Gastroesophageal sphincter (tissue), 3 donors: Measurements from ENCODE around the gene C10orf90.

ENCODE experiments used
- CTCF ChIP-seq, 4 experiments: fragments of 200-600 bp in 2 of 4; fragments of 450-650 bp in 2 of 4; sonication (generic) in 1 of 4; IDR thresholded peaks; one replicate each; pipeline ENCODE4 v1.5.1; 2017 to 2019; ENCODE audit warnings: antibody characterized with exemption in 4 of 4, mild to moderate bottlenecking in 2 of 4, moderate library complexity in 2 of 4
- EP300 ChIP-seq: sonication (generic); formaldehyde crosslinking; IDR thresholded peaks from one replicate; pipeline ENCODE4 v1.6.1; 2017; ENCODE audit warnings: antibody characterized with exemption, mild to moderate bottlenecking
- POLR2AphosphoS5 ChIP-seq: sonication (generic); formaldehyde crosslinking; IDR thresholded peaks from one replicate; pipeline ENCODE4 v1.6.1; 2017; ENCODE audit warnings: antibody characterized with exemption

- TF ChIP-seq CTCF (IDR thresholded peaks at IDR 0.05) (no peak), POLR2AphosphoS5 (no peak), EP300 (no peak)
These were observed 10.7 kb downstream of the C10orf90 start for GRCh38 chr10:126659750-126660149.
